Cardiac muscle cell (in vitro differentiated cells and primary cell): ENCODE data around the gene HPSE2. TPM values are rescaled to one million over a fixed set of nuclear protein-coding genes. Genes with fewer than 3 reads are reported as not detected.

Source experiments
- DNase-seq, 2 donors: peaks; one replicate each; pipeline versions ENCODE4 v3.0.0 to v3.0.0-alpha.2; 2010 to 2017; ENCODE audit warnings: low read depth in 1 of 2, low spot score in 1 of 2
- H3K27ac ChIP-seq: fragments of 200-600 bp; sonication (generic); 2 replicates; pipeline ENCODE4 v1.5.1; 2016
- H3K27me3 ChIP-seq: fragments of 200-600 bp; sonication (generic); 2 replicates; pipeline ENCODE4 v1.6.0; 2016; ENCODE audit warnings: control low read depth
- H3K36me3 ChIP-seq: fragments of 200-600 bp; sonication (generic); 2 replicates; pipeline ENCODE4 v1.5.1; 2016; ENCODE audit warnings: control low read depth
- H3K4me1 ChIP-seq: fragments of 200-600 bp; sonication (generic); 2 replicates; pipeline ENCODE4 v1.8.1; 2017; ENCODE audit warnings: low read depth, mild to moderate bottlenecking, mixed run types
- H3K4me3 ChIP-seq: fragments of 200-600 bp; sonication (generic); 2 replicates; pipeline ENCODE4 v1.5.1; 2016; ENCODE audit warnings: mild to moderate bottlenecking
- H3K9me3 ChIP-seq: fragments of 200-600 bp; sonication (generic); 2 replicates; pipeline ENCODE4 v1.5.1; 2017; ENCODE audit warnings: low read depth, mild to moderate bottlenecking, control low read depth
- polyA plus RNA-seq: library from polyadenylated mRNA; unstranded; fragments of >200 nt; fragmentation: Nextera tagmentation; extraction: Ambion mirVana; gene quantifications from 2 replicates; pipeline ENCODE4 v1.2.1, GENCODE V29; 2016
- total RNA-seq: library from RNA; depleted of rRNA; stranded (reverse); fragments of >200 nt; gene quantifications from 2 replicates; pipeline ENCODE4 v1.2.3, GENCODE V29; 2016
- TF ChIP-seq, protein P1 (sequence below): IDR thresholded peaks from 2 replicates; pipeline ENCODE4 v1.5.1; 2012; ENCODE audit warnings: low read depth, mild to moderate bottlenecking, low read length

Gene HPSE2
- total and polyA plus RNA-seq, 2 experiments from 2014 or later, result 0.87 to 6.1 TPM

DNA sequence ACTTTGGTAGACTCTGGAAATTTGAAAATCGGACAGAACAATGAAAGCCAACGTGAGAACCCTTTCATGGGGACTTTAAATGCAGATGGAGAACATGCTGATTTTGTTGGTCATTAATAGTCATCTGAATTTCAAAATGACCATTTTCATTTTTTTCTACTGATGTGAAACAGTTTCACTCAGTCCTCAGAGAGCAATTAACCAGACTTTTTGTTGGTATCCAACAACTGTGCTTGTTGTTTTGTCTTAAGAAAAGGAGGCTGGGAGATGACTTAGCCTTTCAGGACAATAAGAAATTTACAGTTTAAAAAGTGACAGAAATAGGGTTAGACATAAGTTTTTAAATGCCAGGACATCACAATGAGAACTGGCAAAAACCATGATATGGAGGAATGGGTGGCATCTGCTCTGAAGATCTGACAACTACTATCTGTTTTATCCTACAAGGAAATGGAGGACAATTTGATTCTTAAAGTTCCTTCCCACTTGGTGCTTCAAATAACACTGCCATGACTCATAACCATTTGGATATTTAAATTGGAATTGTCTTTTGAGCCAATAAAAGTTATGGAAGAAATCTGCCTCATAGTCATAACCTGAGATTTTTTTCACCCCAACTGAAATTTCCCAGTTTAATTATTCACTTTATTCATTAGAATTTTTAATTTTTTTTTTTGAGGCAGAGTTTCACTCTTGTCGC is 701.8 kb downstream of the HPSE2 start:
- TF ChIP-seq, protein P1, sequence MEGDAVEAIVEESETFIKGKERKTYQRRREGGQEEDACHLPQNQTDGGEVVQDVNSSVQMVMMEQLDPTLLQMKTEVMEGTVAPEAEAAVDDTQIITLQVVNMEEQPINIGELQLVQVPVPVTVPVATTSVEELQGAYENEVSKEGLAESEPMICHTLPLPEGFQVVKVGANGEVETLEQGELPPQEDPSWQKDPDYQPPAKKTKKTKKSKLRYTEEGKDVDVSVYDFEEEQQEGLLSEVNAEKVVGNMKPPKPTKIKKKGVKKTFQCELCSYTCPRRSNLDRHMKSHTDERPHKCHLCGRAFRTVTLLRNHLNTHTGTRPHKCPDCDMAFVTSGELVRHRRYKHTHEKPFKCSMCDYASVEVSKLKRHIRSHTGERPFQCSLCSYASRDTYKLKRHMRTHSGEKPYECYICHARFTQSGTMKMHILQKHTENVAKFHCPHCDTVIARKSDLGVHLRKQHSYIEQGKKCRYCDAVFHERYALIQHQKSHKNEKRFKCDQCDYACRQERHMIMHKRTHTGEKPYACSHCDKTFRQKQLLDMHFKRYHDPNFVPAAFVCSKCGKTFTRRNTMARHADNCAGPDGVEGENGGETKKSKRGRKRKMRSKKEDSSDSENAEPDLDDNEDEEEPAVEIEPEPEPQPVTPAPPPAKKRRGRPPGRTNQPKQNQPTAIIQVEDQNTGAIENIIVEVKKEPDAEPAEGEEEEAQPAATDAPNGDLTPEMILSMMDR, result no peak
- H3K4me3 ChIP-seq, result no peak overlapping the region
- no peaks in the 10 kb centered on the region for H3K9me3 ChIP-seq
- peaks cover 16% of the 10 kb centered on the region for H3K4me1 ChIP-seq
- H3K27ac ChIP-seq, result no peak overlapping the region
- no peak for DNase-seq
- no peaks in the 10 kb centered on the region for H3K27me3 ChIP-seq
- H3K36me3 ChIP-seq, result no peaks in the 10 kb centered on the region

DNA sequence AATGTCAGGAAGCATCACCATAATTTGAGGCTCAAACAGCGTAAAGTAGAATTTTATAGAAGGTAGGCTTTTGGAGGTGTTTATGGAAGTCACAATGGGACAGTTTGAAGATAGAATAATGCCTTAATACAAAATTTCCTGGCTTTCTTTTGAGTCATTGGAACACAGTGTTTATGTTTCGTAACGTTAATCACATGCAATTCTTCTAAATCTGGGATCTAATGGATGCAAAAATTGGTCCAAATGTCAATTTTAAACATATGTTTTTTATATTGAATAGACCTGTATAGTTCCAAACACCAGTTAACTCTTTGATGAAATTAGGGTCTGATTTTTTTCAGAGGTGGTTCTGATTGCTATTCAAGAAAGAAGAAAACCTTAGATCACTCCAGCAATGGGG is 702.4 kb downstream of the HPSE2 start:
- TF ChIP-seq, protein P1, result no peak
- Histone ChIP-seq H3K9me3 (no peaks in the 10 kb centered on the region), H3K36me3 (no peaks in the 10 kb centered on the region), H3K27ac (no peak overlapping the region), H3K27me3 (no peaks in the 10 kb centered on the region), H3K4me1 (peaks cover 13% of the 10 kb centered on the region), H3K4me3 (no peak overlapping the region)
- no peak for DNase-seq

- no peak for DNase-seq
- TF ChIP-seq, protein P1, result no peak
- Histone ChIP-seq H3K36me3 (no peaks in the 10 kb centered on the region), H3K9me3 (no peaks in the 10 kb centered on the region), H3K4me3 (no peak overlapping the region), H3K27me3 (no peaks in the 10 kb centered on the region), H3K27ac (no peak overlapping the region), H3K4me1 (peaks cover 13% of the 10 kb centered on the region)
Observed at GRCh38 chr10:98528805-98529183, 706.9 kb downstream of the HPSE2 start.

GRCh38 chr10:98528166-98528804 is 707.4 kb downstream of the HPSE2 start:
- H3K9me3 ChIP-seq, result no peaks in the 10 kb centered on the region
- H3K4me1 ChIP-seq, result peaks cover 13% of the 10 kb centered on the region
- no peaks in the 10 kb centered on the region for H3K27me3 ChIP-seq
- H3K27ac ChIP-seq, result no peak overlapping the region
- H3K36me3 ChIP-seq, result no peaks in the 10 kb centered on the region
- H3K4me3 ChIP-seq, result no peak overlapping the region
- TF ChIP-seq, protein P1, result no peak
- DNase-seq, result no peak

- Histone ChIP-seq H3K4me3 (no peak overlapping the region), H3K4me1 (peaks cover 4% of the 10 kb centered on the region), H3K36me3 (no peaks in the 10 kb centered on the region), H3K27me3 (no peaks in the 10 kb centered on the region), H3K27ac (no peak overlapping the region), H3K9me3 (no peaks in the 10 kb centered on the region)
- no peak for DNase-seq
- TF ChIP-seq, protein P1, result no peak
Observed at GRCh38 chr10:98525969-98526368, 709.7 kb downstream of the HPSE2 start.
